ENCODE data around the gene CDH15.

The CDH15 gene

GRCh38 chr16:89142474-89143195, 28.9 kb upstream of the CDH15 start:
- Histone ChIP-seq H3K4me2 (ENCODE audit: low read length) (no peak overlapping the region), H3K36me3 (ENCODE audit: control insufficient read depth, low read length) (peaks cover 95% of the 10 kb centered on the region), H4K20me1 (ENCODE audit: control insufficient read depth, insufficient read depth, low read depth, low read length) (no peaks in the 10 kb centered on the region)

GRCh38 chr16:89143201-89143741, 28.3 kb upstream of the CDH15 start:
- Histone ChIP-seq H3F3A (ENCODE audit: control insufficient read depth, insufficient read depth) (0 out of 2 replicates have a peak, but pooled peaks cover 2% of the 10 kb centered on the region), H3K4me1 (ENCODE audit: control insufficient read depth, low read length) (peaks cover 4% of the 10 kb centered on the region; the same call in 1 of the 2 replicates), H3K36me3 (ENCODE audit: control insufficient read depth, low read length) (peaks cover 95% of the 10 kb centered on the region), H3K4me2 (ENCODE audit: low read length) (no peak overlapping the region), H4K20me1 (ENCODE audit: control insufficient read depth, insufficient read depth, low read depth, low read length) (no peaks in the 10 kb centered on the region), H3K9me3 (ENCODE audit: control insufficient read depth, insufficient read depth, low read length) (peaks cover 3% of the 10 kb centered on the region; the same call in 1 of the 2 replicates), H3K79me2 (ENCODE audit: control insufficient read depth, low read length) (no peaks in the 10 kb centered on the region), H3K27ac (ENCODE audit: low read depth, low read length) (no peak overlapping the region), H3K27me3 (ENCODE audit: control insufficient read depth, low read length) (no peaks in the 10 kb centered on the region), H3K4me3 (ENCODE audit: low read length) (no peak overlapping the region), H3K9me2 (replicated peaks; ENCODE audit: control insufficient read depth, low read length) (no peaks in the 10 kb centered on the region)
- TF ChIP-seq CTCF (IDR thresholded peaks at IDR 0.05; ENCODE audit: low read depth, low read length, poor library complexity, severe bottlenecking) (no peak), EZH2phosphoT487 (IDR thresholded peaks at IDR 0.05; ENCODE audit: borderline replicate concordance, low read length) (no peak)

More at GRCh38 chr16:89142474-89143195, 28.9 kb upstream of the CDH15 start:
- H3K79me2 ChIP-seq (ENCODE audit: control insufficient read depth, low read length): no peaks in the 10 kb centered on the region
- H3K4me3 ChIP-seq (ENCODE audit: low read length): no peak overlapping the region
- peaks cover 4% of the 10 kb centered on the region; the same call in 1 of the 2 replicates for H3K4me1 ChIP-seq (ENCODE audit: control insufficient read depth, low read length)
- no peaks in the 10 kb centered on the region for H3K27me3 ChIP-seq (ENCODE audit: control insufficient read depth, low read length)
- no peak overlapping the region for H3K27ac ChIP-seq (ENCODE audit: low read depth, low read length)
- peaks cover 3% of the 10 kb centered on the region; the same call in 1 of the 2 replicates for H3K9me3 ChIP-seq (ENCODE audit: control insufficient read depth, insufficient read depth, low read length)
- TF ChIP-seq CTCF (IDR thresholded peaks at IDR 0.05; ENCODE audit: low read depth, low read length, poor library complexity, severe bottlenecking) (no peak), EZH2phosphoT487 (IDR thresholded peaks at IDR 0.05; ENCODE audit: borderline replicate concordance, low read length) (no peak)
- H3K9me2 ChIP-seq (replicated peaks; ENCODE audit: control insufficient read depth, low read length): no peaks in the 10 kb centered on the region
- H3F3A ChIP-seq (ENCODE audit: control insufficient read depth, insufficient read depth): no peaks in the 10 kb centered on the region

GRCh38 chr16:89143911-89144675, 27.5 kb upstream of the CDH15 start:
- Histone ChIP-seq H3K36me3 (ENCODE audit: control insufficient read depth, low read length) (peaks cover 95% of the 10 kb centered on the region), H3K4me1 (ENCODE audit: control insufficient read depth, low read length) (peaks cover 4% of the 10 kb centered on the region; the same call in 1 of the 2 replicates), H3K4me2 (ENCODE audit: low read length) (no peak overlapping the region), H3F3A (ENCODE audit: control insufficient read depth, insufficient read depth) (peaks cover 7% of the 10 kb centered on the region; the same call in 1 of the 2 replicates), H3K9me2 (replicated peaks; ENCODE audit: control insufficient read depth, low read length) (no peaks in the 10 kb centered on the region), H3K27ac (ENCODE audit: low read depth, low read length) (no peak overlapping the region), H3K79me2 (ENCODE audit: control insufficient read depth, low read length) (no peaks in the 10 kb centered on the region), H3K4me3 (ENCODE audit: low read length) (no peak overlapping the region), H3K27me3 (ENCODE audit: control insufficient read depth, low read length) (no peaks in the 10 kb centered on the region), H3K9me3 (ENCODE audit: control insufficient read depth, insufficient read depth, low read length) (peaks cover 7% of the 10 kb centered on the region; the same call in 1 of the 2 replicates), H4K20me1 (ENCODE audit: control insufficient read depth, insufficient read depth, low read depth, low read length) (no peaks in the 10 kb centered on the region)
- TF ChIP-seq CTCF (IDR thresholded peaks at IDR 0.05; ENCODE audit: low read depth, low read length, poor library complexity, severe bottlenecking) (no peak), EZH2phosphoT487 (IDR thresholded peaks at IDR 0.05; ENCODE audit: borderline replicate concordance, low read length) (no peak)
